Measurements from ENCODE around the gene OR1L4.

OR1L4 gene

DNA sequence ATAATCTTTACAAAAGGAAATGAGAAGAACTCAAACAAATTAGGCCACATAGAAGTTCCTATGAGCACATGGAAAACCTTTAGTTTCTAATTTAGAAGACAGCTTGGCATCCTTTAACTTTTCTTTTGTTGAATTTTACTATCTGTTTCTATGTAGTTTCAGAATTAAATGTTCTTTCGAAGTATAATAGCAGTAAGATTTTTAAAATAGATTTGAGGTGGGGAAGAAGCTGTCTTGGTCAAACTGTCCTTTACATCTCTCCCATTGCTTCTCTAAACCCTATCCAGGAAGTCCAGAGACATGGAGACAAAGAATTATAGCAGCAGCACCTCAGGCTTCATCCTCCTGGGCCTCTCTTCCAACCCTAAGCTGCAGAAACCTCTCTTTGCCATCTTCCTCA lies at the start of gene OR1L4:
Gene OR1L4, plus strand, starts transcription at position 301 of the 400 bp plus-strand sequence. Its CDS starts 0 bp downstream, at position 301.
- DNase-seq (ENCODE audit: low spot score), result no peak

- DNase-seq (ENCODE audit: low spot score), result no peak
Measured at GRCh38 chr9:122684851-122685250, 38.9 kb upstream of the OR1L4 start.

GRCh38 chr9:122695696-122696095 lies 28.1 kb upstream of the OR1L4 start:
- DNase-seq (ENCODE audit: low spot score), result no peak

- no peak for DNase-seq (ENCODE audit: low spot score)
Measured at GRCh38 chr9:122718038-122718437, 5.8 kb upstream of the OR1L4 start.

DNA sequence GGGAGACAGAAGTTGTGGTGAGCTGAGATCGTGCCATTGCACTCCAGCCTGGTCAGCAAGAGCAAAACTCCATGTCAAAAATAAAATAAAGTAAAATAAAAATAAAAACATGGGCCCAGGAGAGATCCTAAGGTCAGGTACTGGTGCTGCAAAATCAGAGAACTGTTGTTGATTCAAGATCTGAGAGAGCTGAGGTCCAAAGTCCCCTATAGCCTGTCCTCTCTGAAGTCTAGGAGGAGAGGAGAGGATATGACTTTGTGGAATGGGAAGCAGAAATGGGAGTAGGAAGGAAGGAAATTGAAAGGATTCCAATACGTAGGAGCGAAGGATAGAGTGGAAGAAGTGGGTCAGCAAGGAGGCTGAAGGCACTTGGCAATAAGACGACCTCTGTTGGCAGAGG lies 4.6 kb upstream of the OR1L4 start:
- no peak for DNase-seq (ENCODE audit: low spot score)

- DNase-seq (ENCODE audit: low spot score), result no peak
Measured at GRCh38 chr9:122742003-122742402, 18.2 kb downstream of the OR1L4 start, which contains the start of gene OR1L6. TSS of gene OR1L6 (plus strand) at chr9:122742303. CDS start at chr9:122749848, 7,545 bp downstream.

DNA sequence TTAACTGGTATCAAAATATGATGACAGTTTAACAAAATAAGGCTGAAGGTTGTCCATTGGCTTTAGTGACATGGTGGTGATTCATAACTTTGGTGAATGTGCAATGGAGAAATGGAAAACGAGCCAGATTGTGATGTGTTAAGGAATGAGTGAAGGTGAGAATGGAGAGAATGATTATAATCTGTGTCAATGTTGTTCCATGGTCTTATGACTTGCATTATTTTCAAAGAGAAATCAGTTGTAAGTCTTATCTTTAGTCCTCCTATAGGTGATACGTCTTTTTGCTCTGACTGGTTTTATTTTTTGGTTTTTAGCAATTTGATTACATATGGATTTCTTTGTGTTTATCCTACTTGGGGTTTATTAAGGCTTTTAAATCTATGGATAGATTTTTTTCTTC lies 31.0 kb downstream of the OR1L4 start:
- DNase-seq (ENCODE audit: low spot score), result no peak

DNA sequence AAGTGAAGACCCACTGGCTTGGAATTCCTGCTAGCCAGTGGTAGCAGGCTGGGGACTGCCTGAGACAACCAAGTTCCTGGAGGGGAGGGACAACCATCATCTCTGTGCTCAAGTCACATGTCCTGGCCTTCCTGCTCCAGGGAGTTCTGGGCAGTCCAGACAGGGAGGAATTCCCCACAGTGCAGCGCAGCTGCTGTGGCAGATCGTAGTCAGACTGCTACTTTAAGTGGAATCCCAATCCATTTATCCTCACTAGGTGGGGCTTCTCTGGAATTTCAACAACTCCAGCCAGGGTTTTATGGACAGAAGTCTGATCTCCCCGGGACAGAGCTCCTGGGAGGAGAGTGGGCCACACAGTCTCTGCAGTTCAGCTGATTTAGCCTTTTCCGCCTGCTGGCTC lies 44.0 kb downstream of the OR1L4 start:
- DNase-seq (ENCODE audit: low spot score), result no peak
